ENCODE measurements around the gene TEX47. TPM values are rescaled to one million over a fixed set of nuclear protein-coding genes. Genes with fewer than 3 reads are reported as not detected.

TEX47 gene
- total RNA-seq, 1 experiment from 2014 or later, result not detected

DNA sequence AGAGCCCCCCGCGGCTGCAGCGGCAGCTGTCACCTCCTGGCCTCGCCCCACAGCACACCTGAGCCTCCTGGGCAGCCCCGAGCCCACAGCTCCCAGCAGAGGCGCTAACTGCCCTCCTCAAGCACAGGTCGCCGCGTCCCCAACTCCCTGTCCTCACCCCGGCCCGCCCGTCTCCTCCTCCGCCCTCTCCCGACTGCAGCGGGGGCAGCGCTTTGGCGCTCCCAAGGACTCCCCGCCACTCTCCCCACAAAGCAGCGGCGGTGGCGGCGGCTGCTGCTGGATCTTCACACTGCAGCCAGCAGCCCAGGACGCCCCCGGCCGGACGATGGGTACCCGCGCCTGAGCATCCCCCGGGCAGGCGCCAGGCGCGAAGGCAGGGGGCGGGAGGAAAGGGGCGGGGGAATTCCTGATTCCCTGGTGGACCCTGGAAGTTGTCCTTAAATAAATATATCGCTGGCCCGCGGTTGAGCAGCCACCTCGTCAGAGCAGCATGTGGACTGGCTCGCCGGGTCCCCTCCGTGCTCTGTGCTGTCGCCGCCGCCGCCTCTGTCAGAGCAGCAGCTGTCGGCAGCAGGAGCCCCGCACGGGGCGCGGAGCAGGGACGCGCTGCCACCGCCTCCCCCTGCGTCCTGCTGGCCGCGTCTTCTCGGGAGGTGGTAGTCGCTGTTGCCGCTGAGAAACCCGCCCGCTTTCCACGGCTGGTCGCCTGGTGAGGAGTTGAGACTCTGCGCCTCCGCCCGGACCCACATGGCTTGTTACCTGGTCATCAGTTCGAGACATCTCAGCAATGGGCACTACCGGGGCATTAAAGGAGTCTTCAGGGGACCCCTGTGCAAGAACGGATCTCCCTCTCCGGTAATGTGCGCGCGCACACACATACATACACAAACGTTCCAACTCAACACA lies 36.1 kb downstream of the TEX47 start, which contains the start of gene ZNF804B:
Gene ZNF804B, plus strand, starts transcription at position 471 of the 906 bp plus-strand sequence. Its CDS starts 277 bp downstream, at position 748.
- in situ Hi-C loops (cut with HindIII; ENCODE audit: low pct_unique_long_range_greater_than_20kb, low sequenced_read_pairs), result no loop called here
- no peak for DNase-seq (ENCODE audit: low read depth, low spot score)

GRCh38 chr7:88758381-88759229 lies 36.9 kb downstream of the TEX47 start:
- DNase-seq (ENCODE audit: low read depth, low spot score), result no peak
- in situ Hi-C loops (cut with HindIII; ENCODE audit: low pct_unique_long_range_greater_than_20kb, low sequenced_read_pairs), result no loop called here

GRCh38 chr7:88757371-88757770 lies 38.2 kb downstream of the TEX47 start:
- DNase-seq (ENCODE audit: low read depth, low spot score), result no peak
- in situ Hi-C loops (cut with HindIII; ENCODE audit: low pct_unique_long_range_greater_than_20kb, low sequenced_read_pairs), result no loop called here

GRCh38 chr7:88756802-88757201 lies 38.7 kb downstream of the TEX47 start:
- no peak for DNase-seq (ENCODE audit: low read depth, low spot score)
- in situ Hi-C loops (cut with HindIII; ENCODE audit: low pct_unique_long_range_greater_than_20kb, low sequenced_read_pairs), result no loop called here

DNA sequence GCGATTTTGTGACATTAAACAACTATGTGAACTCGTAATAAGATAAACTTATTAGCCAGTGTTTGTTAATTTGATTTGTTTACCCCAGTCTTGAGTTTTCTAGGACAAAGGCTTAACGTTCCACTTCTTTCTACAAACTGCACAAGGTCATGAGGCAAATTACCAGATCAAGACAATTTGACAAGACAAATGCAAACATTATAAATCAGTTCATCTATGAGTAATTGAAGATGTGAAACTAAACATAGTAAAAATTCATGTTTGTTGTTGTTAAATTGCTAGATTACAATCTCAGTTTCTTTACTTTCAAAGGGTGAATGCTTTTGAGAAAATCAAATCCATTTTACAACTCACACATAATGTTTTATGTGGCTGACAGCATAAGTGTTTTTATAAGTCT lies 49.4 kb downstream of the TEX47 start:
- no peak for DNase-seq (ENCODE audit: low read depth, low spot score)
- in situ Hi-C loops (cut with HindIII; ENCODE audit: low pct_unique_long_range_greater_than_20kb, low sequenced_read_pairs), result no loop called here

Small RNAs within 50 kb of the gene (small RNA-seq; reads per million reads assigned to genes)
- gene AC002127.1, result 0 reads per million in 2 experiments

Other genes with a start within 250 kb of the TEX47 start
- gene ZNF804B, start 36.0 kb downstream of the TEX47 start, total RNA-seq (2014; rRNA removed; shearing (Covaris generic)), result not detected in 2 replicates

All from SK-MEL-5 (cell line).